Measurements from ENCODE around the gene ARID3C.

- TF ChIP-seq CTCF (IDR thresholded peaks at IDR 0.05) (no peak), POLR2A (IDR thresholded peaks at IDR 0.05) (no peak)
Measured at GRCh38 chr9:34647084-34647403, 18.2 kb upstream of the ARID3C start.
